NCI-H345 treated with DMSO at 0.1 percent for 48 hours (cell line): ENCODE results near the gene TANGO2.

ENCODE experiments used
- DNase-seq: peaks from one replicate; lab custom pipeline; 2025; ENCODE audit not compliant: unreplicated experiment; lab: John Stamatoyannopoulos, UW

The TANGO2 gene

GRCh38 chr22:20096574-20097420 is 75.9 kb downstream of the TANGO2 start:
- no peak for DNase-seq

- no peak for DNase-seq
These were observed 78.3 kb downstream of the TANGO2 start for GRCh38 chr22:20099099-20099711.

- DNase-seq, result no peak
These were observed 80.7 kb downstream of the TANGO2 start for GRCh38 chr22:20101638-20102037.

- DNase-seq, result no peak
These were observed 81.4 kb downstream of the TANGO2 start for GRCh38 chr22:20102203-20102780.

GRCh38 chr22:20105456-20106204 is 84.7 kb downstream of the TANGO2 start:
- no peak for DNase-seq

- DNase-seq, result no peak
These were observed 85.4 kb downstream of the TANGO2 start for GRCh38 chr22:20106205-20106848.

GRCh38 chr22:20106849-20107237 is 85.9 kb downstream of the TANGO2 start:
- DNase-seq, result no peak

GRCh38 chr22:20107471-20107901 is 86.6 kb downstream of the TANGO2 start:
- no peak for DNase-seq

- no peak for DNase-seq
These were observed 87.2 kb downstream of the TANGO2 start for GRCh38 chr22:20107951-20108756.

- DNase-seq, result no peak
These were observed 87.9 kb downstream of the TANGO2 start for GRCh38 chr22:20108757-20109230.

GRCh38 chr22:20109411-20110358 is 88.8 kb downstream of the TANGO2 start:
- DNase-seq, result no peak

GRCh38 chr22:20110359-20110985 is 89.6 kb downstream of the TANGO2 start:
- no peak for DNase-seq

GRCh38 chr22:20111045-20111688 is 90.3 kb downstream of the TANGO2 start:
- DNase-seq, result no peak

- DNase-seq, result no peak
These were observed 91.0 kb downstream of the TANGO2 start for GRCh38 chr22:20111689-20112622.

- DNase-seq, result no peak
These were observed 92.0 kb downstream of the TANGO2 start for GRCh38 chr22:20112623-20113511.
